Left cardiac atrium (tissue), 4 donors: ENCODE results near the gene KCNC1. TPM values are rescaled to one million over a fixed set of nuclear protein-coding genes. Genes with fewer than 3 reads are reported as not detected.

Experiments used
- ATAC-seq, 2 donors: fragments of 200-7000 bp; cut with Tn5 transposase; one replicate each; pipeline ENCODE4 v1.9.1; 2020; ENCODE audit warnings: mild to moderate bottlenecking in 2 of 2, moderate library complexity in 2 of 2
- DNase-seq: peaks from one replicate; pipeline ENCODE4 v3.0.0-alpha.2; 2020
- intact Hi-C, 2 donors: fragments of 100-400 bp; cut with DNase I; formaldehyde crosslinking; loops; one replicate each; pipeline versions ENCODE4 v1.14.1 to v1.15.1; 2022 to 2023
- long read RNA-seq: library from polyadenylated mRNA; unstranded; transcript quantifications from one replicate; pipeline ENCODE4 v2.0.0, GENCODE V29; 2021
- total RNA-seq, 2 donors: library from RNA; stranded (reverse); fragmentation: NEBNext Ultra II Directional; extraction: Animal tissue kit (Norgen Biotek cat#: 25700); gene quantifications; one replicate each; pipeline ENCODE4 v1.2.1, GENCODE V29; 2021
- donor health status: DM: no; HTN: yes; CAD: no.
- donor health status: DM: no; HTN: yes; CAD: no; lungs with severe emphysema.
- donor health status: DM: yes; HTN: yes; CAD: no.
- donor health status: Dilated cardiomyopathy.

The KCNC1 gene
- total RNA-seq, result not detected
- long read RNA-seq, partial matches to known transcripts, result 0 of 1 reads
- long read RNA-seq, other reads (novel, unspliced or antisense), result 1 of 1 reads

GRCh38 chr11:17734418-17734911 lies at the start of gene KCNC1:
TSS of gene KCNC1 (plus strand) at chr11:17734781. CDS start at chr11:17736003, 1,222 bp downstream.
- intact Hi-C loops, result no loop called here
- no peak for DNase-seq
- ATAC-seq, result peak; percentile 29 to 53

GRCh38 chr11:17686231-17686980 lies 48.2 kb upstream of the KCNC1 start:
- ATAC-seq, result no peak
- intact Hi-C loops, result no loop called here
- no peak for DNase-seq

GRCh38 chr11:17687946-17688670 lies 46.5 kb upstream of the KCNC1 start:
- ATAC-seq, result no peak
- intact Hi-C loops, result no loop called here
- DNase-seq, result no peak

- ATAC-seq (no peak), DNase-seq (no peak)
- intact Hi-C loops, result no loop called here
Observed at GRCh38 chr11:17691550-17691949, 43.0 kb upstream of the KCNC1 start.

- intact Hi-C loops, result no loop called here
- ATAC-seq (no peak), DNase-seq (no peak)
Observed at GRCh38 chr11:17691976-17692375, 42.6 kb upstream of the KCNC1 start.

- ATAC-seq (no peak), DNase-seq (no peak)
- intact Hi-C loops, result no loop called here
Observed at GRCh38 chr11:17692931-17693330, 41.6 kb upstream of the KCNC1 start.

- ATAC-seq, result no peak
- no peak for DNase-seq
- intact Hi-C loops, result no loop called here
Observed at GRCh38 chr11:17693531-17693930, 41.0 kb upstream of the KCNC1 start.

- ATAC-seq, result no peak
- intact Hi-C loops, result no loop called here
- DNase-seq, result no peak
Observed at GRCh38 chr11:17694494-17695110, 40.0 kb upstream of the KCNC1 start.

- ATAC-seq, result no peak
- no peak for DNase-seq
- intact Hi-C loops, result no loop called here
Observed at GRCh38 chr11:17695454-17696441, 38.8 kb upstream of the KCNC1 start.

GRCh38 chr11:17696741-17697140 lies 37.8 kb upstream of the KCNC1 start:
- no peak for DNase-seq
- intact Hi-C loops, result no loop called here
- ATAC-seq, result no peak

- ATAC-seq (no peak), DNase-seq (no peak)
- intact Hi-C loops, result no loop called here
Observed at GRCh38 chr11:17697175-17697949, 37.2 kb upstream of the KCNC1 start.

GRCh38 chr11:17699147-17700114 lies 35.1 kb upstream of the KCNC1 start:
- DNase-seq (no peak), ATAC-seq (peak in 1 of 2 donors; percentile 32)
- intact Hi-C loops, result no loop called here

GRCh38 chr11:17700991-17701390 lies 33.6 kb upstream of the KCNC1 start:
- DNase-seq (no peak), ATAC-seq (no peak)
- intact Hi-C loops, result no loop called here

- no peak for ATAC-seq
- no peak for DNase-seq
- intact Hi-C loops, result no loop called here
Observed at GRCh38 chr11:17702876-17703275, 31.7 kb upstream of the KCNC1 start.

- DNase-seq (no peak), ATAC-seq (no peak)
- intact Hi-C loops, result no loop called here
Observed at GRCh38 chr11:17703951-17704350, 30.6 kb upstream of the KCNC1 start.

GRCh38 chr11:17707830-17708229 lies 26.8 kb upstream of the KCNC1 start:
- no peak for DNase-seq
- no peak for ATAC-seq
- intact Hi-C loops, result no loop called here

GRCh38 chr11:17711836-17712235 lies 22.7 kb upstream of the KCNC1 start:
- no peak for DNase-seq
- intact Hi-C loops, result no loop called here
- no peak for ATAC-seq
